GM12878 (cell line): ENCODE results near the gene SPATA6. TPM values are rescaled to one million over a fixed set of nuclear protein-coding genes. Genes with fewer than 3 reads are reported as not detected.

Experiments
- ATAC-seq: fragments of 200-7000 bp; cut with Tn5 transposase; 3 replicates; pipeline ENCODE4 v1.9.1; 2020; ENCODE audit warnings: mild to moderate bottlenecking, moderate library complexity
- BruUV-seq: library from RNA; stranded (reverse); fragments of 400-500 nt; replicated peaks from 2 replicates; lab custom pipeline; 2021; lab: Mats Ljungman, UMichigan
- CTCF ChIA-PET: fragments of 300-600 bp; sonication (Branson Sonifier 250); formaldehyde crosslinking; extraction: SDS; loops from one replicate; lab custom pipeline; 2021; ENCODE audit warnings: inconsistent platforms; lab: Yijun Ruan, JAX
- POLR2A ChIA-PET: fragments of 350-600 bp; formaldehyde crosslinking; extraction: SDS; loops from one replicate; lab custom pipeline; 2021; ENCODE audit warnings: inconsistent platforms; lab: Charles Lee
- RAD21 ChIA-PET: fragments of 300-600 bp; sonication (Branson Sonifier 250); formaldehyde crosslinking; loops from one replicate; lab custom pipeline; 2023; ENCODE audit warnings: antibody characterized with exemption; ENCODE audit not compliant: unreplicated experiment; lab: Charles Lee
- SMC1A ChIA-PET: fragments of 300-600 bp; sonication (Branson Sonifier 250); formaldehyde crosslinking; loops from one replicate; lab custom pipeline; 2023; ENCODE audit not compliant: unreplicated experiment, uncharacterized antibody; lab: Charles Lee
- DNase-seq: peaks from one replicate; pipeline ENCODE4 v3.0.0-alpha.2; 2011; ENCODE audit warnings: low read depth, low spot score
- FAIRE-seq: peaks from 3 replicates; lab custom pipeline; 2011; peaks lifted over from hg19 to GRCh38; lab: Jason Lieb, UNC
- H2AFZ ChIP-seq: 2 replicates; pipeline ENCODE4 v1.6.0; 2011; ENCODE audit warnings: low read depth, low read length, control low read depth; ENCODE audit not compliant: control insufficient read depth
- H3K27ac ChIP-seq: 2 replicates; pipeline ENCODE4 v1.5.1; 2011; ENCODE audit warnings: control low read depth; ENCODE audit not compliant: control insufficient read depth, insufficient read depth
- H3K27me3 ChIP-seq, 2 experiments: replicated peaks in 1 of 2; 2 replicates each; pipeline versions ENCODE4 v1.6.0 to v1.6.1; 2011; ENCODE audit warnings: low read length in 1 of 2; ENCODE audit not compliant: control insufficient read depth in 2 of 2, insufficient read depth in 2 of 2
- H3K36me3 ChIP-seq, 2 experiments: 2 replicates each; pipeline ENCODE4 v1.5.1; 2011; ENCODE audit warnings: low read length in 1 of 2; ENCODE audit not compliant: control insufficient read depth in 2 of 2, insufficient read depth in 2 of 2
- H3K4me1 ChIP-seq: 2 replicates; pipeline ENCODE4 v1.6.1; 2011; ENCODE audit warnings: mild to moderate bottlenecking, low read length, moderate library complexity, mixed read lengths; ENCODE audit not compliant: control insufficient read depth, insufficient read depth
- H3K4me2 ChIP-seq: 2 replicates; pipeline ENCODE4 v1.6.0; 2011; ENCODE audit warnings: control low read depth; ENCODE audit not compliant: control insufficient read depth, insufficient read depth
- H3K4me3 ChIP-seq: fragments of 200-600 bp; sonication (generic); 2 replicates; pipeline ENCODE4 v1.5.1; 2016
- H3K79me2 ChIP-seq: 2 replicates; pipeline ENCODE4 v1.6.0; 2011; ENCODE audit warnings: low read length; ENCODE audit not compliant: control insufficient read depth, insufficient read depth
- H3K9ac ChIP-seq: 2 replicates; pipeline ENCODE4 v1.8.0; 2011; ENCODE audit warnings: low read length, control low read depth, mixed read lengths; ENCODE audit not compliant: control insufficient read depth, insufficient read depth
- H3K9me3 ChIP-seq: replicated peaks from 3 replicates; pipeline ENCODE4 v1.5.1; 2011; ENCODE audit warnings: mild to moderate bottlenecking, low read length; ENCODE audit not compliant: control insufficient read depth, insufficient read depth
- H4K20me1 ChIP-seq: 2 replicates; pipeline ENCODE4 v1.6.0; 2011; ENCODE audit not compliant: control insufficient read depth, insufficient read depth
- ASH2L ChIP-seq: fragments of 300-600, 200-600 bp; sonication (generic); IDR thresholded peaks from 2 replicates; pipeline ENCODE4 v1.6.1; 2017; ENCODE audit warnings: low read depth, mild to moderate bottlenecking, borderline replicate concordance
- CBX5 ChIP-seq: sonication (generic); IDR thresholded peaks from 2 replicates; pipeline ENCODE4 v1.6.1; 2016; ENCODE audit warnings: low read depth, moderate library complexity, mild to moderate bottlenecking, inconsistent platforms
- CEBPB ChIP-seq, 2 experiments: fragments of 150-350 bp in 1 of 2; IDR thresholded peaks; 2 replicates each; pipeline ENCODE4 v1.6.1; 2012 to 2014; ENCODE audit warnings: low read depth in 2 of 2, low read length in 2 of 2, borderline replicate concordance in 1 of 2, inconsistent platforms in 1 of 2
- CREB1 ChIP-seq: IDR thresholded peaks from 2 replicates; pipeline ENCODE4 v1.6.1; 2012; ENCODE audit warnings: low read depth, mild to moderate bottlenecking, inconsistent platforms
- ESRRA ChIP-seq: IDR thresholded peaks from 2 replicates; pipeline ENCODE4 v1.6.1; 2012; ENCODE audit warnings: mild to moderate bottlenecking, low read length, improper control_type of control experiment
- STAT1 ChIP-seq: fragments of 450-650 bp; conservative IDR thresholded peaks from 2 replicates; pipeline ENCODE4 v1.6.1; 2014; ENCODE audit warnings: antibody characterized with exemption, mild to moderate bottlenecking
- ZNF274 ChIP-seq: IDR thresholded peaks from one replicate; pipeline ENCODE4 v1.8.0; 2011; ENCODE audit not compliant: insufficient read length, insufficient read depth
- WGBS: methylation state at CpG from one replicate; pipeline ENCODE4 v1.1.6; 2016; ENCODE audit warnings: low lambda C conversion rate; ENCODE audit not compliant: insufficient replicate concordance, insufficient coverage; ENCODE audit errors: missing lambda C conversion rate; 5-methylcytosine and 5-hydroxymethylcytosine counted together
- in situ Hi-C: fragments of 300-500 bp; cut with MboI; formaldehyde crosslinking; loops from 9 replicates; pipeline ENCODE4 v1.14.3; 2018; ENCODE audit warnings: mixed read lengths
- intact Hi-C: fragments of 100-400 bp; cut with micrococcal nuclease; formaldehyde crosslinking; loops from one replicate; pipeline ENCODE4 v1.14.2; 2022; ENCODE audit not compliant: unreplicated experiment
- polyA plus RNA-seq, 11 experiments: library from polyadenylated mRNA; depleted of rRNA in 4 of 11; unstranded in 6 of 11; stranded (reverse) in 5 of 11; fragments of >200 nt; fragmentation: Nextera tagmentation in 4 of 11; fragmentation: Illumina TruSeq in 1 of 11; extraction: Ambion mirVana in 4 of 11; extraction: Trizol in 1 of 11; gene quantifications; 1 replicate in 1 of 11; 2 replicates in 10 of 11; pipeline versions ENCODE4 v1.2.1 to v1.2.3, GENCODE V29; 2011 to 2016; ENCODE audit warnings: inconsistent platforms in 2 of 11, missing spikeins in 2 of 11, low read depth in 1 of 11
- total RNA-seq, 4 experiments: library from RNA; depleted of rRNA in 3 of 4; stranded (reverse); fragments of >200 nt in 3 of 4; fragmentation: Illumina TruSeq in 1 of 4; extraction: Trizol in 1 of 4; gene quantifications; 2 replicates each; pipeline versions ENCODE4 v1.2.1 to v1.2.3, GENCODE V29; 2013 to 2021
- TF ChIP-seq, protein P1 (sequence below): fragments of 450-650 bp; IDR thresholded peaks from 2 replicates; pipeline ENCODE4 v1.6.1; 2017; ENCODE audit warnings: mild to moderate bottlenecking, moderate library complexity
- TF ChIP-seq, protein P2 (sequence below): fragments of 450-650 bp; conservative IDR thresholded peaks from 2 replicates; pipeline ENCODE4 v1.6.1; 2017; ENCODE audit warnings: mild to moderate bottlenecking, moderate library complexity

The SPATA6 gene
- total and polyA plus RNA-seq, 10 of the 15 experiments (the other 5 are each of a cell fraction or from before 2014, with no cell fraction given) = 0.29 TPM; not detected in 9

DNA sequence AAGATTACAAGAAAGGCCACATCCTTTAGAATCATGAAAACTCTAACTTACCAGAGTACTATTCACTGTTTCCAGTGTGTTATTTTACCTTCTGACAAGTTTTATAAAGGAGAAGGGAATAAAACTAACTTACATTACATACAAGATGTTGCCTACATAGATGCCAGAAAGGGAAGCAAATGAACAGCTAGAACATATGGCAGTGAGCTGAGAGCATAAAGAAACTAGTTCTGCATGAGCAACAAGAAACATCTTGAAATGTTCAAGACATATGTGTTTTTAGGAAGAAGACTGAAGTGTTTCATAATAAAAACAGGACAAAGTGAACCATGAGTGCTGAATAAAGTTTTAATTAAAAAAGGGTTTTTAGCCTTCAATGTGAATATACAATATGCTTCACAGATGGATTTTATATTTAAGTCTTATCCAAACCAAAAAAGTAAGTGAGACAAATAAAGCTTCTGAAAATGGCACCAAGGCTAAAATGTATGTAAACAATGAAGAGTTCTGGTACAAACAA is 210.1 kb downstream of the SPATA6 start (continued):
- TF ChIP-seq, protein P1, sequence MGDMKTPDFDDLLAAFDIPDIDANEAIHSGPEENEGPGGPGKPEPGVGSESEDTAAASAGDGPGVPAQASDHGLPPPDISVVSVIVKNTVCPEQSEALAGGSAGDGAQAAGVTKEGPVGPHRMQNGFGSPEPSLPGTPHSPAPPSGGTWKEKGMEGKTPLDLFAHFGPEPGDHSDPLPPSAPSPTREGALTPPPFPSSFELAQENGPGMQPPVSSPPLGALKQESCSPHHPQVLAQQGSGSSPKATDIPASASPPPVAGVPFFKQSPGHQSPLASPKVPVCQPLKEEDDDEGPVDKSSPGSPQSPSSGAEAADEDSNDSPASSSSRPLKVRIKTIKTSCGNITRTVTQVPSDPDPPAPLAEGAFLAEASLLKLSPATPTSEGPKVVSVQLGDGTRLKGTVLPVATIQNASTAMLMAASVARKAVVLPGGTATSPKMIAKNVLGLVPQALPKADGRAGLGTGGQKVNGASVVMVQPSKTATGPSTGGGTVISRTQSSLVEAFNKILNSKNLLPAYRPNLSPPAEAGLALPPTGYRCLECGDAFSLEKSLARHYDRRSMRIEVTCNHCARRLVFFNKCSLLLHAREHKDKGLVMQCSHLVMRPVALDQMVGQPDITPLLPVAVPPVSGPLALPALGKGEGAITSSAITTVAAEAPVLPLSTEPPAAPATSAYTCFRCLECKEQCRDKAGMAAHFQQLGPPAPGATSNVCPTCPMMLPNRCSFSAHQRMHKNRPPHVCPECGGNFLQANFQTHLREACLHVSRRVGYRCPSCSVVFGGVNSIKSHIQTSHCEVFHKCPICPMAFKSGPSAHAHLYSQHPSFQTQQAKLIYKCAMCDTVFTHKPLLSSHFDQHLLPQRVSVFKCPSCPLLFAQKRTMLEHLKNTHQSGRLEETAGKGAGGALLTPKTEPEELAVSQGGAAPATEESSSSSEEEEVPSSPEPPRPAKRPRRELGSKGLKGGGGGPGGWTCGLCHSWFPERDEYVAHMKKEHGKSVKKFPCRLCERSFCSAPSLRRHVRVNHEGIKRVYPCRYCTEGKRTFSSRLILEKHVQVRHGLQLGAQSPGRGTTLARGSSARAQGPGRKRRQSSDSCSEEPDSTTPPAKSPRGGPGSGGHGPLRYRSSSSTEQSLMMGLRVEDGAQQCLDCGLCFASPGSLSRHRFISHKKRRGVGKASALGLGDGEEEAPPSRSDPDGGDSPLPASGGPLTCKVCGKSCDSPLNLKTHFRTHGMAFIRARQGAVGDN = no peak
- TF ChIP-seq CEBPB (IDR thresholded peaks at IDR 0.05; ENCODE audit: borderline replicate concordance in 1 of 2, low read depth in 2 of 2, low read length in 2 of 2) (no peak), ESRRA (no peak)
- TF ChIP-seq, protein P2, sequence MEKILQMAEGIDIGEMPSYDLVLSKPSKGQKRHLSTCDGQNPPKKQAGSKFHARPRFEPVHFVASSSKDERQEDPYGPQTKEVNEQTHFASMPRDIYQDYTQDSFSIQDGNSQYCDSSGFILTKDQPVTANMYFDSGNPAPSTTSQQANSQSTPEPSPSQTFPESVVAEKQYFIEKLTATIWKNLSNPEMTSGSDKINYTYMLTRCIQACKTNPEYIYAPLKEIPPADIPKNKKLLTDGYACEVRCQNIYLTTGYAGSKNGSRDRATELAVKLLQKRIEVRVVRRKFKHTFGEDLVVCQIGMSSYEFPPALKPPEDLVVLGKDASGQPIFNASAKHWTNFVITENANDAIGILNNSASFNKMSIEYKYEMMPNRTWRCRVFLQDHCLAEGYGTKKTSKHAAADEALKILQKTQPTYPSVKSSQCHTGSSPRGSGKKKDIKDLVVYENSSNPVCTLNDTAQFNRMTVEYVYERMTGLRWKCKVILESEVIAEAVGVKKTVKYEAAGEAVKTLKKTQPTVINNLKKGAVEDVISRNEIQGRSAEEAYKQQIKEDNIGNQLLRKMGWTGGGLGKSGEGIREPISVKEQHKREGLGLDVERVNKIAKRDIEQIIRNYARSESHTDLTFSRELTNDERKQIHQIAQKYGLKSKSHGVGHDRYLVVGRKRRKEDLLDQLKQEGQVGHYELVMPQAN = no peak

DNA sequence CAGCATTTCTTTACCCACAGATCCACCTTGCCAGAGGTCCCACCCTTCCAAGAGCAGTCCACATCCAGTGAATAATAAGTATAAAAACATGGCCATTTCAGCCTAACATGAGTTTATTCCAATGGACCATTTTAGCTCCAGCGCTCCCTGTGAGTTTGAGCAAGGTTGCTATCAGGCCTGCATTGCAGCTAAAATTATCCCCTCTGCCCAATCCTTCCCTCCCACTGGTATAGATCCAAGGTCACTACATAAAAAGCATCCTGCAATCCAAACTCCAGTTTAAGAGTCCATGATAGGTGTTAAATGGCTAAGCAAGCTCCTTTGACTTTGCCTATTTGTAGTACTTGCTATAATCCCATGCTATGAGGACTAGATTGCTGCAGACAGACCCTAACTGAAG is 213.9 kb downstream of the SPATA6 start:
- POLR2A ChIA-PET = no interaction called here
- ATAC-seq (no peak), DNase-seq (no peak), FAIRE-seq (no peak)
- Histone ChIP-seq H3K4me2 (no peak overlapping the region), H4K20me1 (no peaks in the 10 kb centered on the region), H3K27ac (no peak overlapping the region), H3K36me3 (no peaks in the 10 kb centered on the region), H3K4me3 (no peak overlapping the region), H3K9ac (no peak overlapping the region), H3K4me1 (no peaks in the 10 kb centered on the region), H3K79me2 (no peaks in the 10 kb centered on the region), H3K9me3 (no peaks in the 10 kb centered on the region), H3K27me3 (no peaks in the 10 kb centered on the region), H2AFZ (no peak overlapping the region)
- 46% methylated on average over 1 of the region's 1 CpG for WGBS
- TF ChIP-seq STAT1 = no peak
- no peak for TF ChIP-seq ZNF274
- TF ChIP-seq ASH2L = no peak
- no peak for TF ChIP-seq CBX5
- TF ChIP-seq CREB1 = no peak
- SMC1A ChIA-PET = no interaction called here
- RAD21 ChIA-PET = no interaction called here
- intact Hi-C loops (no loop called here), in situ Hi-C loops (no loop called here)
- CTCF ChIA-PET = no interaction called here
- no TSS peak for BruUV-seq
